ENCODE results near the gene ZNF782. TPM values are rescaled to one million over a fixed set of nuclear protein-coding genes. Genes with fewer than 3 reads are reported as not detected.
"Not testable (repeated sequence)": the region's sequence is repeated elsewhere in the genome, so short reads cannot be mapped to it uniquely, and the experiment has no call there.

ZNF782 gene
- polyA plus RNA-seq, 1 experiment, result 1.7 TPM

DNA sequence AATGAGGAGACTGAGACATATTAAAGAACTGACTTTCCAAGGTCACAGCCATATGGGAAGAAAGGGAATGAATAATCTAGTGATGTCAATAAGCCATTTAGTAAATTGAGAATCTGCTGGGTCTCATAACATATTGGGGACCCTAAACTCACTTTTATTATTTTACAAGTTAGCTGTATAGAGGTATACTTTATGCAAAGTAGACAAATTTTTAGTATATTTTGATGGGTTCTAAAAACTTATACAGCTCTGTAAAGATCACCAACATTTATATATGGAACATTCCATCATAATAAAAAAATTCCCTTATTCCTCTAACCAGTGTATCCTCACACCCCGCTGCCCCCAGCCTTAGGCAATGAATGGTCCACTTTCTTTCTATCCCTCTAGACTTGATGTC is 40.7 kb downstream of the ZNF782 start:
- H3K27ac ChIP-seq (ENCODE audit: low read depth, low read length), result no peak overlapping the region
- no peaks in the 10 kb centered on the region for H3K27me3 ChIP-seq (ENCODE audit: control insufficient read depth, insufficient read depth, low read length)
- no peak overlapping the region for H3K4me3 ChIP-seq (ENCODE audit: low read depth, low read length)
- no peak for DNase-seq (ENCODE audit: low read depth, low spot score)
- H3K9me3 ChIP-seq (ENCODE audit: control insufficient read depth, insufficient read depth, low read length), result peaks cover 52% of the 10 kb centered on the region
- CTCF ChIA-PET, result no interaction called here
- POLR2A ChIA-PET, result no interaction called here
- TF ChIP-seq, protein P1, sequence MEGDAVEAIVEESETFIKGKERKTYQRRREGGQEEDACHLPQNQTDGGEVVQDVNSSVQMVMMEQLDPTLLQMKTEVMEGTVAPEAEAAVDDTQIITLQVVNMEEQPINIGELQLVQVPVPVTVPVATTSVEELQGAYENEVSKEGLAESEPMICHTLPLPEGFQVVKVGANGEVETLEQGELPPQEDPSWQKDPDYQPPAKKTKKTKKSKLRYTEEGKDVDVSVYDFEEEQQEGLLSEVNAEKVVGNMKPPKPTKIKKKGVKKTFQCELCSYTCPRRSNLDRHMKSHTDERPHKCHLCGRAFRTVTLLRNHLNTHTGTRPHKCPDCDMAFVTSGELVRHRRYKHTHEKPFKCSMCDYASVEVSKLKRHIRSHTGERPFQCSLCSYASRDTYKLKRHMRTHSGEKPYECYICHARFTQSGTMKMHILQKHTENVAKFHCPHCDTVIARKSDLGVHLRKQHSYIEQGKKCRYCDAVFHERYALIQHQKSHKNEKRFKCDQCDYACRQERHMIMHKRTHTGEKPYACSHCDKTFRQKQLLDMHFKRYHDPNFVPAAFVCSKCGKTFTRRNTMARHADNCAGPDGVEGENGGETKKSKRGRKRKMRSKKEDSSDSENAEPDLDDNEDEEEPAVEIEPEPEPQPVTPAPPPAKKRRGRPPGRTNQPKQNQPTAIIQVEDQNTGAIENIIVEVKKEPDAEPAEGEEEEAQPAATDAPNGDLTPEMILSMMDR (IDR thresholded peaks at IDR 0.05; ENCODE audit: low read depth, low read length), result no peak

DNA sequence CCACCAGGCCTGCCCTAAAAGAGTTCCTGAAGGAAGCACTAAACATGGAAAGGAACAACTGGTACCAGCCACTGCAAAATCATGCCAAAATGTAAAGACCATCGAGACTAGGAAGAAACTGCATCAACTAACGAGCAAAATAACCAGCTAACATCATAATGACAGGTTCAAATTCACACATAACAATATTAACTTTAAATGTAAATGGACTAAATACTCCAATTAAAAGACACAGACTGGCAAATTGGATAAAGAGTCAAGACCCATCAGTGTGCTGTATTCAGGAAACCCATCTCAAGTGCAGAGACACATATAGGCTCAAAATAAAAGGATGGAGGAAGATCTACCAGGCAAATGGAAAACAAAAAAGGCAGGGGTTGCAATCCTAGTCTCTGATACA is 55.4 kb downstream of the ZNF782 start:
- H3K27me3 ChIP-seq (ENCODE audit: control insufficient read depth, insufficient read depth, low read length); DNase-seq (ENCODE audit: low read depth, low spot score); H3K4me3 ChIP-seq (ENCODE audit: low read depth, low read length); CTCF ChIA-PET; POLR2A ChIA-PET; H3K27ac ChIP-seq (ENCODE audit: low read depth, low read length): not testable (repeated sequence)
- H3K9me3 ChIP-seq (ENCODE audit: control insufficient read depth, insufficient read depth, low read length), result peaks cover 30% of the 10 kb centered on the region

DNA sequence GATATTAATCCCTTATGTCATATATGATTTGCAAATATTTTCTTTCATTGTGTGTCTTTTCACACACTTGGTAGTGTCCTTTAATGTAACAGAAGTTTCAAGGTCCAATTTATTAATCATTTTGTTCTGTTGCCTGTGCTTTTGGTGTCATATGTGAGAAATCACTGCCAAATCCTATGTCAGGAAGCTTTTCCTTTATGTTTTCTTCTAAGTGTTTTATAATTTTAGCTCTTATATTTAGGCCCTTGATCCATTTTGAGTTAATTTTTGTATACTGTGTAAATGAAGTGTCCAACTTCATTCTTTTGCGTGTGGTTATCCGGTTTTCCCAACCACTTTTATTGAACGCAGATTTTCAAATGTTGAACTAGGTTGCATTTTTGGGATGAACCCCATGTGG is 70.3 kb downstream of the ZNF782 start:
- TF ChIP-seq, protein P1 (IDR thresholded peaks at IDR 0.05; ENCODE audit: low read depth, low read length), result no peak
- H3K9me3 ChIP-seq (ENCODE audit: control insufficient read depth, insufficient read depth, low read length), result peaks cover 3% of the 10 kb centered on the region
- POLR2A ChIA-PET, result interaction anchor here (0.6 kb wide), 1 partner anchor 177 kb away, joined by 9 read pairs; no protein-coding TSS in a partner anchor
- CTCF ChIA-PET, result no interaction called here
- H3K4me3 ChIP-seq (ENCODE audit: low read depth, low read length), result no peak overlapping the region
- no peaks in the 10 kb centered on the region for H3K27me3 ChIP-seq (ENCODE audit: control insufficient read depth, insufficient read depth, low read length)
- DNase-seq (ENCODE audit: low read depth, low spot score), result no peak
- H3K27ac ChIP-seq (ENCODE audit: low read depth, low read length), result no peak overlapping the region

DNA sequence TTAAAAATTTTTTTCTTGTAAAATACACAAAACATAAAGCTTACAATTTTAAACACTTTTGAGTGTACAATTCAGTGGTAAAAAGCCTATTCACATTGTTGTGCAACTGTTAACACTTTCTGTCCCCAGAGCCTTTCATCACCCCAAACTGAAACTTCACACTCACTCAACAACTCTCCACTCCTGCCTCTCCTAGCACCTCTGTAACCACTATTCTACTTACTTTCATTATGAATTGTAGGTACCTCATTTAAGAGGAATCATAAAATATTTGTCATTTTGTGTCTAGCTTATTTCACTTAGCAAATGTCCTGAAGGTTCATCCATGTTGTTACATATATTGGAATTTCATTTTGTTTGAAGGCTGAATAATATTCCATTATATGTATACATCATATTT is 72.1 kb downstream of the ZNF782 start:
- CTCF ChIA-PET, result no interaction called here
- Histone ChIP-seq H3K27ac (ENCODE audit: low read depth, low read length) (no peak overlapping the region), H3K27me3 (ENCODE audit: control insufficient read depth, insufficient read depth, low read length) (no peaks in the 10 kb centered on the region), H3K4me3 (ENCODE audit: low read depth, low read length) (no peak overlapping the region), H3K9me3 (ENCODE audit: control insufficient read depth, insufficient read depth, low read length) (peaks cover under 1% of the 10 kb centered on the region)
- DNase-seq (ENCODE audit: low read depth, low spot score), result no peak
- TF ChIP-seq, protein P1 (IDR thresholded peaks at IDR 0.05; ENCODE audit: low read depth, low read length), result no peak
- POLR2A ChIA-PET, result no interaction called here

DNA sequence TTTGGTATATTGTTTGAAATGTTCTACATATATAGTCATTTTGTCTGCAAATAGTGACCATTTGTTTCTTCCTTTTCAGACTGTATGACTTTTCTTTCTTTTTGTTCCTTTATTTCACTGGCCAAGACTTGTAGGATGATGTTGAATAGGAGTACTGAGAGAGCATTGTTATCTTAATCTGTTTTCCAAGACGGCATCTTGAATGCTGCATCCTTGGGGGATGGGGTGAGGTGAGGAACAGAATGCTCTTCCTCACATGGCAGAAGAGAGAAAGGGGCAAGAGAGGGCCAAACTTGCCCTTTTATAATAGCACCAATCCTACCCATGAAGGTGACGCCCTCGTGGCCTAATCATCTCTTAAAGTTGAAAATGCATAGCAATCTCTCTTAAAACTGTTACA is 72.8 kb downstream of the ZNF782 start:
- Histone ChIP-seq H3K4me3 (ENCODE audit: low read depth, low read length) (no peak overlapping the region), H3K27ac (ENCODE audit: low read depth, low read length) (no peak overlapping the region), H3K27me3 (ENCODE audit: control insufficient read depth, insufficient read depth, low read length) (no peaks in the 10 kb centered on the region), H3K9me3 (ENCODE audit: control insufficient read depth, insufficient read depth, low read length) (no peaks in the 10 kb centered on the region; the same call in none of the 2 replicates)
- DNase-seq (ENCODE audit: low read depth, low spot score), result no peak
- TF ChIP-seq, protein P1 (IDR thresholded peaks at IDR 0.05; ENCODE audit: low read depth, low read length), result no peak
- ChIA-PET CTCF (no interaction called here), POLR2A (no interaction called here)

DNA sequence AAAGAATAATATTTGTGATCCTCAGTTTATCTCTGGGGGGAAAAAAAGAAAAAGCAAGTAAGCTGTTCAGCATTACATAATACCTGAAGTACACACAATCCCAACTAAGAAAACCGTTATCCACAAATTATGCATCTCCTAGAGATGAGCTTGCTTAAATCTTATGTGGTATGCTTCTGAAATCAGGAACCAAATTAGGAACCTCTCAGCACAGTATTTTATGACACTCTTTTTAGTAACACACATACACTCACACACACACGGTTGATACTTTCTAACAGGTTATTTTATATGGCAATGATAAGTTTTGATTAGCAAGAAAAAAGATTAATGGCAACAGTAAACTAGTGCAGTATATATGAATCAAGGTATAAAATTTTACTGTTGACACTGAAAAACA is 75.2 kb downstream of the ZNF782 start:
- H3K4me3 ChIP-seq (ENCODE audit: low read depth, low read length), result no peak overlapping the region
- TF ChIP-seq, protein P1 (IDR thresholded peaks at IDR 0.05; ENCODE audit: low read depth, low read length), result no peak

More for the DNA sequence above, 75.2 kb downstream of the ZNF782 start:
- no peaks in the 10 kb centered on the region; the same call in none of the 2 replicates for H3K9me3 ChIP-seq (ENCODE audit: control insufficient read depth, insufficient read depth, low read length)
- ChIA-PET CTCF (no interaction called here), POLR2A (no interaction called here)
- H3K27ac ChIP-seq (ENCODE audit: low read depth, low read length), result no peak overlapping the region
- H3K27me3 ChIP-seq (ENCODE audit: control insufficient read depth, insufficient read depth, low read length), result no peaks in the 10 kb centered on the region
- DNase-seq (ENCODE audit: low read depth, low spot score), result no peak
